Naive thymus-derived CD8-positive, alpha-beta T cell (primary cell): ENCODE measurements around the gene EVI5L. TPM values are rescaled to one million over a fixed set of nuclear protein-coding genes. Genes with fewer than 3 reads are reported as not detected.
"Not testable (repeated sequence)": the region's sequence is repeated elsewhere in the genome, so short reads cannot be mapped to it uniquely, and the experiment has no call there.

ENCODE experiments used
- ATAC-seq, 2 donors: fragments of 150-1000 bp; cut with Tn5 transposase in 1 of 2; sonication (Bioruptor Pico), chemical (Tn5 transposase) in 1 of 2; 1 replicate in 1 of 2; 2 replicates in 1 of 2; pipeline ENCODE4 v1.10.0; 2021; ENCODE audit warnings: mild to moderate bottlenecking in 2 of 2, moderate library complexity in 2 of 2
- POLR2A ChIA-PET: fragments of 350-600 bp; sonication (Branson Sonifier 250); formaldehyde crosslinking; loops from one replicate; lab custom pipeline; 2021; ENCODE audit warnings: antibody characterized with exemption; lab: Charles Lee
- DNase-seq, 10 donors: peaks; one replicate each; pipeline versions ENCODE4 v3.0.0 to v3.0.0-alpha.2; 2020 to 2022
- H3K27ac Mint-ChIP-seq, 10 donors: one replicate each; pipeline ENCODE4 v1.8.0; 2020 to 2022; ENCODE audit warnings: mild to moderate bottlenecking in 10 of 10, mixed read lengths in 10 of 10, moderate library complexity in 4 of 10, inconsistent platforms in 1 of 10
- H3K27me3 Mint-ChIP-seq, 5 donors: one replicate each; pipeline ENCODE4 v1.8.0; 2021 to 2022; ENCODE audit warnings: mixed read lengths in 5 of 5
- H3K36me3 Mint-ChIP-seq, 3 donors: one replicate each; pipeline ENCODE4 v1.8.0; 2020 to 2022; ENCODE audit warnings: mixed read lengths in 3 of 3, mild to moderate bottlenecking in 2 of 3, inconsistent platforms in 1 of 3
- H3K4me1 Mint-ChIP-seq, 4 donors: one replicate each; pipeline ENCODE4 v1.8.0; 2021 to 2022; ENCODE audit warnings: mixed read lengths in 4 of 4
- H3K4me3 Mint-ChIP-seq, 10 donors: one replicate each; pipeline ENCODE4 v1.8.0; 2020 to 2022; ENCODE audit warnings: mild to moderate bottlenecking in 10 of 10, mixed read lengths in 10 of 10, moderate library complexity in 6 of 10, inconsistent platforms in 1 of 10
- H3K9me3 Mint-ChIP-seq, 9 donors: one replicate each; pipeline ENCODE4 v1.8.0; 2020 to 2022; ENCODE audit warnings: mixed read lengths in 9 of 9, mild to moderate bottlenecking in 3 of 9, inconsistent platforms in 1 of 9, moderate library complexity in 1 of 9
- polyA plus RNA-seq, 3 donors: library from polyadenylated mRNA; unstranded; fragments of 300-500 nt; fragmentation: Illumina TruSeq; gene quantifications; one replicate each; pipeline ENCODE4 v1.2.3, GENCODE V29; 2021
- total RNA-seq, 8 experiments: library from RNA in 2 of 8; stranded (reverse) in 2 of 8; gene quantifications; one replicate each; pipeline ENCODE4 v1.2.3 and lab custom pipeline; 2021 to 2026

EVI5L gene
- total and polyA plus RNA-seq, 5 experiments from 2014 or later, result 1.1 to 11.5 (median 2.7) TPM

DNA sequence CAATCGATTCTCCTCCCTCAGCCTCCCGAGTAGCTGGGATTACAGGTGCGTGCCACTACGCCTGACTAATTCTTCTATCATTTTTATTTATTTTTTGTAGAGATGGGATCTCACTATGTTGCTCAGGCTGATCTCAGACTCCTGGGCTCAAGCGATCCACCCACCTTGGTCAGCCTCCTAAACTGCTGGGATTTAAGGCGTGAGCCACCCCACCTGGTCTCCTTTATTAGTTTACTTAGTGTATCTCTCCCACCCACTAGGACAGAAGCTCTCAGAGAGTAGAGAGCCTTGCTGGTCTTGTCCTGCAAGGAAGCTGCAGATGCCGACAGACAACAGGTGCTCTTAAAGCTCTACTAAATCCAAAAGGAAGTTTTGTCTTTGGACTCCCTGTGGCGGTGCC, 55.8 kb downstream of the EVI5L start:
- Mint-ChIP-seq H3K9me3 (no peaks in the 10 kb centered on the region), H3K27ac (no peak overlapping the region), H3K4me3 (no peak overlapping the region), H3K4me1 (peaks cover 0 to 5% (median 4%) of the 10 kb centered on the region in 4 donors), H3K36me3 (no peaks in the 10 kb centered on the region), H3K27me3 (peaks cover 0 to 24% (median 4%) of the 10 kb centered on the region in 5 donors)
- no peak for DNase-seq
- no peak for ATAC-seq
- POLR2A ChIA-PET, result no interaction called here

DNA sequence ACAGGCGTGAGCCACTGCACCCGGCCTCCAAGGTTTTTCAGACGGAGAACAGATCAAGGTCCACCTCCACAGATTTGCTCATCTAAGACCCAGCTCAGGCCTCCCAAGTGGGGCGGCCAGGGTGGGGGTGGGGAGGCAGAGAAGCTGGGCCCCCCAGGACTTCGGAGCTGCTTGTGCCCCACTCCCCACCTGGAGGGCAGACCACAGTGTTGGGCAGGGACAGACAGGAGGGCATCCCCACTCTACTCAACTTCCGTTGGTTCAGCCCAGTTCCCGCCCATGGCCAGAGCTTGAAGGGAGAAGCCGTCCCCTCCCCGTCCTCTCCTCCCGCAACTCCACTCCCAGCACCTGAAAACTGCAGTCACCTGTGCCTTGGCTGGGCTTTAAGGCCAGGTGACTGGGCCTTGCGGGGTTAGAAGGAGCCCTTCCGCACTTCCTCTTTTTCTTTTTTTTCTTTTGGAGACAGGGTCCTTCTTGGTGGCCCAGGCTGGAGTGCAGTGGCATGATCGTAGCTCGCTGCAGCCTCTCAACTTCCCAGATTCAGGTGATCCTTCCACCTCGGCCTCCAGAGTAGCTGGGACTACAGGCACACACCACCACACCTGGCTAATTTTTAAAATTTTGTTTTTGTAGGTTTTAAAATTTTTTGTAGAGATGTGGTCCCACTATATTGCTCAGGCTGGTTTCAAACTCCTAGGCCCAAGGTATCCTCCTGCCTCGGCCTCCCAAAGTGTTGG, 57.6 kb downstream of the EVI5L start:
- peaks cover 0 to 5% (median 4%) of the 10 kb centered on the region in 4 donors for H3K4me1 Mint-ChIP-seq
- POLR2A ChIA-PET, result interaction anchor here (0.7 kb wide), 1 partner anchor 262 kb away, joined by 4 read pairs; the partner anchor contains the start of gene FBN3
- no peak overlapping the region for H3K27ac Mint-ChIP-seq

DNA sequence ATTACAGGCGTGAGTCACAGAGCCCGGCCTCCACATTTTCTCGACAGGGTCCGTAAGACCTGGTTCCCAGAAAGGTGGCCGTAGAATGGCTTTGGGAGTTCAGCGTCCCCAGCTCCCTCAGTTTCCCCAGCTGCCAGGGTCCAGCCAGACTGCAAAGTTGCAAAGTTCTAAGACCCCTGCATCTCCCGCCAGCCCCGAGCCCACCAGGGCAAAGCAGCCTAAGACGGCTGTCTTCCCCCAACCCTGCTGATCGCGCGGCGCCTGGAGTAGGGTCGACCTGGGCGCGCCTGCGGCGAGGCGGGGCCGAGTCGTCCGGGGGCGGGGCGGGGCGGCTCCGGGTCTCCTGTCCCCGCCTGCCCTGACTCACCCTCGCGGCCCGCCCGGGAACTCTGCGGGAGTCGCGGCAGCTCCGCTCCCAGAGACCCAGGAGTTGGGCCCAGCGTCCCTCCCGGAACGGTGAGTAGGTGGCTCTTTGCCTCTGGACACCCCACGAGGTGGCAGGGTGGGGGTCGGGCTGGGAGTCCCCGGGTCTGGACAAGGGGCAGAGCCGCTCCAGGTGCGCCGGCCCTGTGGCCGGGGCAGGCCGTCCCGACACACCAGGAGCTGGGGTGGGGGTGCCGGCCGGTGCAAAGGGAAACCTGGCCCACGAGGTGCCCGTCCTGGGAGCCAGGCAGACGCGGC, 58.3 kb downstream of the EVI5L start, which contains the start of gene LRRC8E:
LRRC8E (plus strand) TSS at position 366 of the 681 bp plus-strand sequence. CDS start 7,094 bp downstream, outside the sequence.
- Mint-ChIP-seq H3K36me3 (no peaks in the 10 kb centered on the region), H3K27me3 (peaks cover 0 to 34% (median 8%) of the 10 kb centered on the region in 5 donors), H3K9me3 (no peaks in the 10 kb centered on the region), H3K4me3 (no peak within 1 kb of the TSS), H3K4me1 (peaks cover 0 to 5% (median 4%) of the 10 kb centered on the region in 4 donors), H3K27ac (no peak within 1 kb of the TSS)
- peak; percentile 75 to 85 for ATAC-seq
- DNase-seq, result no peak
- POLR2A ChIA-PET, result interaction anchor here (0.7 kb wide), 1 partner anchor 261 kb away, joined by 4 read pairs; the partner anchor contains the start of gene FBN3

More for the DNA sequence above, 57.6 kb downstream of the EVI5L start:
- no peak for DNase-seq
- H3K36me3 Mint-ChIP-seq, result no peaks in the 10 kb centered on the region
- H3K27me3 Mint-ChIP-seq, result peaks cover 0 to 33% (median 8%) of the 10 kb centered on the region in 5 donors
- no peak for ATAC-seq
- H3K4me3 Mint-ChIP-seq, result no peak overlapping the region
- no peaks in the 10 kb centered on the region for H3K9me3 Mint-ChIP-seq

GRCh38 chr19:7888826-7889217, 58.8 kb downstream of the EVI5L start:
- Mint-ChIP-seq H3K9me3 (no peaks in the 10 kb centered on the region), H3K27ac (no peak overlapping the region), H3K4me1 (peaks cover 0 to 5% (median 4%) of the 10 kb centered on the region in 4 donors), H3K36me3 (no peaks in the 10 kb centered on the region), H3K27me3 (peaks cover 0 to 39% (median 8%) of the 10 kb centered on the region in 5 donors), H3K4me3 (no peak overlapping the region)
- ATAC-seq, result no peak
- POLR2A ChIA-PET, result no interaction called here
- no peak for DNase-seq

- H3K27ac Mint-ChIP-seq, ATAC-seq, H3K36me3 Mint-ChIP-seq, H3K4me3 Mint-ChIP-seq, H3K9me3 Mint-ChIP-seq, DNase-seq, H3K4me1 Mint-ChIP-seq, POLR2A ChIA-PET: not testable (repeated sequence)
- H3K27me3 Mint-ChIP-seq, result peaks cover 1 to 38% (median 12%) of the 10 kb centered on the region in 5 donors
Observed at GRCh38 chr19:7893362-7894101, 63.5 kb downstream of the EVI5L start.

- Mint-ChIP-seq H3K4me3 (no peak overlapping the region), H3K9me3 (no peaks in the 10 kb centered on the region), H3K27me3 (peaks cover 1 to 31% (median 9%) of the 10 kb centered on the region in 5 donors), H3K4me1 (no peaks in the 10 kb centered on the region), H3K27ac (no peak overlapping the region), H3K36me3 (no peaks in the 10 kb centered on the region)
- DNase-seq (no peak), ATAC-seq (no peak)
- POLR2A ChIA-PET, result no interaction called here
Observed at GRCh38 chr19:7894612-7895309, 64.7 kb downstream of the EVI5L start.

DNA sequence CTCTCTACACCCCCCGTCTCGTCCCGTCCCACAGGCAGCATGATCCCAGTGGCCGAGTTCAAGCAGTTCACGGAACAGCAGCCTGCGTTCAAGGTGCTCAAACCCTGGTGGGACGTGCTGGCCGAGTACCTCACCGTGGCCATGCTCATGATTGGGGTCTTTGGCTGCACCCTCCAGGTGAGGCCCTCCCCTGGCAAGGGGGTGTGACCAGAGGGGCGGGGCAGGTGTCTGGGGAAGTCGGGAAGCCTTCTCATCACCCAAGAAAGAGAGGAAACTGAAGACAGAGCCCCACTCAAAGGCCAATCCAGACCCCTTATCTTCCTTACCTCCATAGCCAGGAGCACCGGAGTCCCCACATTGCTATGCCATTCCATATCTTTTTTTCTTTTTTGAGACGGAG, 65.5 kb downstream of the EVI5L start:
- no peak overlapping the region for H3K4me3 Mint-ChIP-seq
- ATAC-seq (no peak), DNase-seq (no peak)
- POLR2A ChIA-PET, result no interaction called here
- peak overlapping the region in 1 of 10 donors; percentile 24 for H3K27ac Mint-ChIP-seq
- no peaks in the 10 kb centered on the region for H3K4me1 Mint-ChIP-seq
- H3K27me3 Mint-ChIP-seq, result peaks cover 0 to 29% (median 6%) of the 10 kb centered on the region in 5 donors
- H3K9me3 Mint-ChIP-seq, result no peaks in the 10 kb centered on the region
- H3K36me3 Mint-ChIP-seq, result no peaks in the 10 kb centered on the region

DNA sequence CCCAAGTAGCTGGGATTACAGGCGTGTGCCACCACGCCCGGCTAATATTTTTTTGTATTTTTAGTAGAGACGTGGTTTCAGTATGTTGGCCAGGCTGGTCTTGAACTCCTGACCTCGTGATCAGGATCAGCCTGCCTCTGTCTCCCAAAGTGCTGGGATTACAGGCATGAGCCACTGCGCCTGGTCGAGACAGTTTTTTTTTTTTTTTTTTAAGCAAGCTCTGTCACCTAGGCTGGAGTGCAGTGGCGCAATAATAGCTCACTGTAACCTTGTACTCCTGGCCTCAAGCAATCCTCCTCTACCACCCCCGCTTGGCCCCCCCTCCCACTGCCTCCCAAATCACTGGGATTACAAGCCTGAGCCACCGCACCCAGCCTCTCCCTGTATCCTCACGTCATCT, 67.3 kb downstream of the EVI5L start:
- Mint-ChIP-seq H3K36me3 (no peaks in the 10 kb centered on the region), H3K27ac (no peak overlapping the region), H3K4me1 (peaks cover 0 to 2% (median 0%) of the 10 kb centered on the region in 4 donors), H3K9me3 (no peaks in the 10 kb centered on the region), H3K27me3 (peaks cover 0 to 22% (median 0%) of the 10 kb centered on the region in 5 donors), H3K4me3 (no peak overlapping the region)
- no peak for ATAC-seq
- POLR2A ChIA-PET, result no interaction called here
- DNase-seq, result no peak

DNA sequence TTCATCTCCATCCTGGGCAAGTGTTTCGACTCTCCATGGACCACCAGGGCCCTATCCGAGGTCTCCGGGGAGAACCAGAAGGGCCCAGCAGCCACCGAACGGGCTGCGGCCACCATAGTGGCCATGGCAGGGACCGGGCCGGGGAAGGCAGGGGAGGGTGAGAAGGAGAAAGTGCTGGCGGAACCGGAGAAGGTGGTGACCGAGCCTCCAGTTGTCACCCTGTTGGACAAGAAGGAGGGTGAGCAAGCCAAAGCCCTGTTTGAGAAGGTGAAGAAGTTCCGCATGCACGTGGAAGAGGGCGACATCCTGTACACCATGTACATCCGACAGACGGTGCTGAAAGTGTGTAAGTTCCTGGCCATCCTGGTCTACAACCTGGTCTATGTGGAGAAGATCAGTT, 68.9 kb downstream of the EVI5L start:
- no peak for DNase-seq
- H3K4me3 Mint-ChIP-seq, result no peak overlapping the region
- H3K27ac Mint-ChIP-seq, result no peak overlapping the region
- H3K36me3 Mint-ChIP-seq, result no peaks in the 10 kb centered on the region
- peaks cover 0 to 3% (median 0%) of the 10 kb centered on the region in 9 donors for H3K9me3 Mint-ChIP-seq
- POLR2A ChIA-PET, result no interaction called here
- H3K27me3 Mint-ChIP-seq, result peaks cover 0 to 18% (median 0%) of the 10 kb centered on the region in 5 donors
- no peak for ATAC-seq
- H3K4me1 Mint-ChIP-seq, result peaks cover 3 to 15% (median 12%) of the 10 kb centered on the region in 4 donors

GRCh38 chr19:7899751-7900378, 69.8 kb downstream of the EVI5L start:
- Mint-ChIP-seq H3K4me1 (peaks cover 7 to 22% (median 19%) of the 10 kb centered on the region in 4 donors), H3K36me3 (peaks cover 0 to under 1% (median 0%) of the 10 kb centered on the region in 3 donors), H3K27me3 (peaks cover 0 to 10% (median 0%) of the 10 kb centered on the region in 5 donors), H3K27ac (no peak overlapping the region), H3K4me3 (no peak overlapping the region), H3K9me3 (peaks cover 0 to 3% (median 0%) of the 10 kb centered on the region in 9 donors)
- POLR2A ChIA-PET, result interaction anchor here (0.5 to 1.7 kb wide), 5 partner anchors 10 to 1785 kb away, joined by 3 read pairs; partner anchors contain the start of gene SNAPC2
- DNase-seq, result no peak
- ATAC-seq, result no peak

DNA sequence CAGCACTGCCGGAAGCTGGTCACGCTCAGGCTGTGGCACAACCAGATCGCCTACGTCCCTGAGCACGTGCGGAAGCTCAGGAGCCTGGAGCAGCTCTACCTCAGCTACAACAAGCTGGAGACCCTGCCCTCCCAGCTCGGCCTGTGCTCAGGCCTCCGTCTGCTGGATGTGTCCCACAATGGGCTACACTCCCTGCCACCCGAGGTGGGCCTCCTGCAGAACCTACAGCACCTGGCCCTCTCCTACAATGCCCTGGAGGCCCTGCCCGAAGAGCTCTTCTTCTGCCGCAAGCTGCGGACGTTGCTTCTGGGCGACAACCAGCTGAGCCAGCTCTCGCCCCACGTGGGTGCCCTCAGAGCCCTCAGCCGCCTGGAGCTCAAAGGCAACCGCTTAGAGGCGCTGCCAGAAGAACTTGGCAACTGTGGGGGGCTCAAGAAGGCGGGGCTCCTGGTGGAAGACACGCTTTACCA, 70.4 kb downstream of the EVI5L start:
- no peak for ATAC-seq
- DNase-seq, result no peak
- POLR2A ChIA-PET, result interaction anchor here (0.5 to 1.7 kb wide), 5 partner anchors 11 to 1785 kb away, joined by 3 read pairs; partner anchors contain the start of gene SNAPC2
- peaks cover 0 to 3% (median 0%) of the 10 kb centered on the region in 9 donors for H3K9me3 Mint-ChIP-seq
- peaks cover 0 to 3% (median 0%) of the 10 kb centered on the region in 3 donors for H3K36me3 Mint-ChIP-seq
- H3K4me1 Mint-ChIP-seq, result peaks cover 10 to 26% (median 24%) of the 10 kb centered on the region in 4 donors
- H3K4me3 Mint-ChIP-seq, result peak overlapping the region in 1 of 10 donors; percentile 20
- H3K27me3 Mint-ChIP-seq, result peaks cover 0 to 6% (median 0%) of the 10 kb centered on the region in 5 donors
- H3K27ac Mint-ChIP-seq, result peak overlapping the region in 2 of 10 donors; percentile 15 to 46
